Stimulated activated CD4-positive, alpha-beta T cell treated with anti-CD3 and anti-CD28 coated beads, Interleukin-2, amount 100 ng/mL, for 24 hours (primary cell): ENCODE results near the gene OPTC.
"Not testable (repeated sequence)": the region's sequence is repeated elsewhere in the genome, so short reads cannot be mapped to it uniquely, and the experiment has no call there.

Source experiments
- DNase-seq, 2 donors: peaks; one replicate each; pipeline ENCODE4 v3.0.0-alpha.2; 2020

The OPTC gene, protein sequence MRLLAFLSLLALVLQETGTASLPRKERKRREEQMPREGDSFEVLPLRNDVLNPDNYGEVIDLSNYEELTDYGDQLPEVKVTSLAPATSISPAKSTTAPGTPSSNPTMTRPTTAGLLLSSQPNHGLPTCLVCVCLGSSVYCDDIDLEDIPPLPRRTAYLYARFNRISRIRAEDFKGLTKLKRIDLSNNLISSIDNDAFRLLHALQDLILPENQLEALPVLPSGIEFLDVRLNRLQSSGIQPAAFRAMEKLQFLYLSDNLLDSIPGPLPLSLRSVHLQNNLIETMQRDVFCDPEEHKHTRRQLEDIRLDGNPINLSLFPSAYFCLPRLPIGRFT

DNA sequence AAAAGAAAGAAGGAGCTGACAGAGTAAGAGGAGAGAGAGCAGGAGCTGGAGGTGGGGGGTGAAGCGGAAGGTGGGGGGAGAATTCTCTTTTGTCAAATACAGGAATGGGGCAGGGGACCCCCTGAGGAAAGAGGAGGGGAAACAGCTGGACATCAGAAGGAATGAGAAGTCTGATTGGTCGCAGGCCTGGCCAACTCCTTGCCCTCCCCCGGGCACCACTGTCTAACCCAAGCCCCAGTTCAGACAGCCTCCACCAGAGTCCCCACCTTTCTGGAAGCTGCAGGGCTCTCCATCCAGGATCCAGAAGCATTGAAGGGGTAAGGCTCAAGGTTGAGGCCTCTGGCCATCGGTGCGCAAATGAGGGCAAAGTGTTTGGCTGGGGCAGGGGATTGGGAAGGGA is at the start of gene OPTC:
Gene OPTC, plus strand, starts transcription at position 253 of the 400 bp plus-strand sequence. CDS start 1,853 bp downstream, outside the sequence.
- no peak for DNase-seq

DNA sequence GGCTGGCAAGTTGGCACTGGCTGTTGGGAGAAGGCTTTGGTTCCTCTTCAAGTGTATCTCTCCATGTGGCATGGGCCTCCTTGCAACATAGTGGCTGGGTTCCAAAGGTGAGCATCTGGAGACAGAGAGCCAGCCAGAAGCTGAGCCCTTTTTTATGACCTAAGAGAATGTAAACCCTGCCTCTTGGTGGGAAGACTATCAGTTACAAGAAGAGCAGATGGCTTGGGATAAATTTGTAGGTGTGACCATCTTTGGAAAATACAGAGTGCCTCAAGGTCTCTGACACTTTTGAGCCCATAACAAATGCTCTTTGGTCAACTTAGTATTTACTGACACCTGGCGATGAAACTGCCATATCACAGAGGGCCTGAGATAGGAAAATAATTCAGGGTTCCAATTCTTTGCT is 49.8 kb upstream of the OPTC start:
- no peak for DNase-seq

DNA sequence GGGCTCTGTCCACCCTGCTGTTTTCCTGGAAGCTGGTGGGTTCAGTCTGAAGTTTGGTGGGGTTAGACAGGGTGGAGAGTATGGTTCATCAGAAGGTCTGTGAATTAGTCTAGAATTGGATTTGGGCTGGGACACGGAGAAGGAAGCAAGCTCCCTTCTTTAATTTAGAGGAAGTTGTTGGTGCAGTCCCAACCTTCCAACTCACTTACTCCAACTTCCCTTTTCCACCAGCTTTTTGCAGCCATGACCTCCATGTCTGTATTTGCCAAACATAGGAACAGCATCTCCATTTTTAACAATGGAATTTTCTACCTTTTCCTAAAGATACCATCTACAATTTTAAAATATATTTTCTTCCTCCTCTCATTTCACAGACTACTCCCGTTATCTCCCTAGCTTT is 46.8 kb upstream of the OPTC start:
- DNase-seq, result no peak

DNA sequence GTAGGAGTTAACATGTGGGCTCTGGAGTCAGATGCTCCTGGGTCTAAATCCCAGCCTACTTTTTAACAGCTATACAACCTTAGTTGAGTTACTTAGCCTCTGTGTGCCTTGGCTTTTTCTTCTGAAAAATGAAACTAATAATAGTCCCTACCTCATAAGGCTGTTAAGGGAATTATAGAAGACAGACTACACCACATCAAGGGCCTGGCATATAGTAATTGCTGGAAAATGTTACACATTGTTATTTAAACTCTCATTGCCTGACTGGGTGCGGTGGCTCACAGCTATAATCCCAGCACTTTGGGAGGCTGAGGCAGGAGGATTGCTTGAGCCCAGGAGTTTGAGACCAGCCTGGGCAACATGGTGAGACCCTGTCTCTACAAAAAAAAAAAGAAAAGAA is 46.4 kb upstream of the OPTC start:
- DNase-seq, result not testable (repeated sequence)

DNA sequence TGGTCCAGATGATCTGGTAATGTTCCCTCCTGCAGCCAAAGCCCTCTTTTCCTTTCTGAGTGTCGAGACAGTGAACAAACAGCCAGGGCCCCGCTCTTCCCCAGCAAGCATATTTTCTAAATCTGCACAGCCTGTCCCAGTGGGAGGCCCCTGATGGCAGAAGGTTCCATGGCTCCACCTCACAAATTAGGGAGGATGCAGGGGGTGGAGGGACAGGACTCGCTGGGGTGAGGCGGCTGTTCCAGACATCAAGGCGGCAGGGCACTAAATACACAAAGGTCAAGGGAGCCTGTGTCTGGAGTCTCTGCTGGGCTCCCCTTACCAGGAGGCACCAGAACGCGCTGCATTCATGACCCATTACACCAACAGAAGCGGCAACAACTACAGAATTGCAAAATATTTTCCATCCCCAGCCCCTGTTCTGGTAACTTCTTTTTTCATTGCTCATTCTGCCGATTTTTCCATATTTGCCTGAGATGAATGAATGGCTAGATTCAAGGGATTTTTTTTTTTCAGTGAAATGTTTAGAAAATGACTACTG is 45.4 kb upstream of the OPTC start:
- no peak for DNase-seq

DNA sequence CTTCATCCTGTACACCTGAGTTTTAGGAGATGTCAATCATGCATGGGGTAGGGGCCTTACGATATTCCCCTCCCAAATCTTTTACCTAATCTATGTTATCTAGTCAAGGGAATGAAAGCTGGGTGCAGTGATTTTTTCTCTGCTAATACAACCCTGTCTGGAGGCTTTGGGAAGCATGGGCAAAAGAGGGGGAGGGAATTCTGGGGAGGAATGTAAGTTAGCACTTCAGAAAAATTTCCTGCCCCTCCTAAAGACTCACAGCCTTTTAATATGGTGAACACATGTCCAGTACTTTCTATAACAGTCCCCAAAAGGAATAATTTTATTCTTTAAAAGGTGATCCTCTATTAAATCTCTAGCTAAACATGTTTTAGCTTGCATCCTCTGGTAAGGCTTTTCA is 44.0 kb upstream of the OPTC start:
- DNase-seq, result no peak

DNA sequence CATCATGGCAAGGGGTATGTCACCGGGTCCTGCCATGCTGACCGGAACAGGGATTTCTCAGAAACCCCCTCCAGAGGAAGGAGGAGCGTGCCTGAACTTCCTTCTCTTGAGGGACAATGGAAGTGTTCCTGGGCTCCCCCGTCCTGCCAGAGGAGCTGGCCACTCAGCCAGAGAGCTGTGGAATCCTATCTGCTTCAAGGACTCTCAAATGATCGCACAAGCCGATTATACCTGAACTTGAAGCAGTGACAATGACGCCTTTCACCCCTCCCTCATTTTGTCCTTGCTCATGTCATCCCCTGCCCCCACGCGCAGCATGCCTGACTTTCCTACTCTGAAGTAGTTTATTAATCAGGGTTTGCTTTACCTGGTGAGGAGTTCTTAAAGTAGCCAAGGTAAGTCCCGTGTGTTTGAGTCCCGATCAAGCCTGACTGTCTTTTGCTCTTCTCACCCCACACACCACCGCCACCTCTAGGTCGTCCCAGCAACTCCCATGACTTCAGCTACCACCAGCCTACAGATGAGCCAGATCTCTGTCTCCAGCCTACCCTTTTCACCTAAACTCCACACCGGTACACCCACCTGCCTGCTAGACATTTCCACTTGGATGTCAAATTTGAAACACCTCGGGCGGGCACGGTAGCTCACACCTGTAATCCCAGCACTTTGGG is 43.3 kb upstream of the OPTC start:
- no peak for DNase-seq

DNA sequence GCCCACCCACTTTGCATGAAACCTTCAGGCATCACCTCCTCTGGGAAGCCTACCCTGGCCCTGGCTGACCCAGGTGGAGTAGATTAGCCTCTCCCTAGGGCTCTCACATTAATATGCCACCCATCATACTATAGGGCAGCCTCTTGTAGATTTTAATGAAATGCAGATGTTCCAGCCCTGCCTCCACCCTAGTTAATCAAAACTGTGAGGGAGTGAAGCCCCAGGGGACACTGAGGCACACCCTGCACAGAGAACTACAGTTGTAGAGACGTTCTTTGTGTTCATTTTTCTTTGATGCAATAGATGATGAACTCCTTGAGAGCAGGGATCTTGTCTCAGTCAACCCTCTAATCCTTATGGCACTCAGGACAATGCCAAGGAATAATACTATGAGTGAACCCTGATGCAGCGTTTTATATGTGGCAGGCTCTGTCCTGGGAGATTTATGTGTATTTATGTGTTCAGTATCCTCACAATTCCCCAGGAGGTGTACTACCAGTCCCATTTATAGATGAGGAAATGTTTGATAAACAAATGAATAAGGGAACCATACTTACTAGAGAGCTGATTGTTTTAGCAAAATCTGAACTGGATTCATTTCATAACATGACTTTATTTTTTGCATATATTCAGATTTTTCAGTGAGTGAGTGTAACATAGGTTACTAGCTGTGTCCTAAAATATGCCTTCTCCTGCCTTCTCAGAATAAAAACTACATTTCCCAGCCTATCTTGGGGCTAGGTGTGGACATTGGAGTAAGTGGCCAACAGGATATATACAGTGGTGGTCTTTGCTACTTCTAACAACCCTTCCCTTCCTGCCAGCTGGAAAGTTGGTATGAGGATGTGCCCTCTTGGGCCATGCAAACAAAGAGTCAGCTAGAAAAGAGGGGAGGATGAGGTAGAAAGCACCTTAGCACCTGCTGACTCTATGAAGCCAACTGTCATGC is 41.8 kb upstream of the OPTC start:
- no peak for DNase-seq

DNA sequence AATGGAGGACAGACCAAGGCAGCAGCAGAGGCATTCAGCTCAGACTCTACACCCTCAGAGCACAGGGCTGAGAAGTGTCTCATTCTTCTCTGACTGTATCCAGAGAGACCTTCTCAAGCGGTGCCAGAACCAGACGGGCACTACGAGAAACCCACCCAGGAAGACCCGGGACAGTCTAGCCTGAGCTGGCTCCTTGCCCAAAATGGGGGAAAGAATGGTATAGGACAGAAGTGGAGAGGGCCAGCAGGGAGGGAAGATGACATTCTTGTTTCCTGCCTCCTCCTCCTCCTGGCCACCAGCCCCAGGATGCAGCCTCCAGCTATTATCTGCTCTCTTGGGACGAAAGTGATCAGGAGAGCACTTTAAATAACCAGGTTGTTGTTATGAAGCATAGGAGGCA is 40.9 kb upstream of the OPTC start:
- DNase-seq, result no peak

DNA sequence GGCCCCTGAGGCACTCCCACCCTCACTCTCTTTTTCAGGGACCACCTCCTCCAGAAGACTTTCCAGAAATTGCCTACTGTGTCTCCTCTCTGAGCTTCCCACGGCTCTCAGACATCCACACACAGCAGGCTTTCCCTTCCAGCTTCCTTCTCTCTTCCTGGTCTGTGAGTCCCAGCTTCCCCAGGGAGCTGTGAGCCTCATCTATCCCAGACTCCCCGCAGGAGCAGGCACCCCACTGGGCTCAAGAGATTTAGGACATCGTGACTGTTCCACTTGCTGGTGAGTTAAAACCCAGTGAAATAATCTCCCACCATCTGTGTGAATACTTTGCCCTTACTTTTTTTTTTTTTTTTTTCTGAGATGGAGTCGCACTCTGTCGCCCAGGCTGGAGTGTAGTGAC is 40.3 kb upstream of the OPTC start:
- no peak for DNase-seq

DNA sequence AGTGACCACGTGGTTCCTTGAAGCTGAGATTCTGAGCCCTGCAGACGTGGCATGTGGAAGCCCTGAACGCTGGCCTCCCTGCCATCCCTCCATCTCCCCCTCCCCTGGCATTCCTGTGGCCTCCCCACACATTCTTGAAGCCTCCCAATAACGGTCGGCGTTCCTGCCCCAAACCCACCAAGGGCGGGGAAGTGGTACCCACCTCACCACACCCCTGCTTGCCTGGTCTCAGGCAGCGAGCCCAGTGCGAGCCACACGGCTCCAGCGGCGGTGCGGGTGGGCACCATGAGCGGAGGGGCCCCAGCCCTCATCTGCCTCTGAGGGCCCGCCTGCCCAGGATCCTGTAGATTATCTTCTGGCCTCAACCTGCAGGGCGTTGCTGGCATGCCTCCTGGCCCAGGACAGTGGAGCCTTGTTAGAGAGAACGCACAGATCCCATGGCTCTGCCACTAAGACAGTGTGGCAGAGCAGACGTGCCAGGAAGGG is 38.9 kb upstream of the OPTC start:
- no peak for DNase-seq

DNA sequence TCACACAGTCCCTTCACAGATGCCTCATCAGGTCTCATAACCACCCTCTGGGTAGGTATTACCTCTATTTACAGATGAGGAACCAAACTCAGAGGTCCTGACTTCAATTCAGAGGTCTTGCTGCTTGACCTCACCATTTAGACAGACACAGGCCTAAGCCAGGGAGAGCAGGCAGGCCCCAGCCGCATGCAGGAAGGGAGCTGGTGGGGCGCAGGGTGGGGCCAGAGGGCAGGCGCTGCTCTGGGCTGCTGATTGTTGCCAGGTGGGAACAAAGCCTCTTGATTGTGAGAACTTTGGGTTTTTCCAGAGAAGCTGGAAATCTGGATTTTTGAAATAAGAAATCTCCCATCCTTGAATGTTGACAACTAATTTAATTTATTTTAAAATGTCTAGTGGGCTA is 38.2 kb upstream of the OPTC start:
- no peak for DNase-seq

DNA sequence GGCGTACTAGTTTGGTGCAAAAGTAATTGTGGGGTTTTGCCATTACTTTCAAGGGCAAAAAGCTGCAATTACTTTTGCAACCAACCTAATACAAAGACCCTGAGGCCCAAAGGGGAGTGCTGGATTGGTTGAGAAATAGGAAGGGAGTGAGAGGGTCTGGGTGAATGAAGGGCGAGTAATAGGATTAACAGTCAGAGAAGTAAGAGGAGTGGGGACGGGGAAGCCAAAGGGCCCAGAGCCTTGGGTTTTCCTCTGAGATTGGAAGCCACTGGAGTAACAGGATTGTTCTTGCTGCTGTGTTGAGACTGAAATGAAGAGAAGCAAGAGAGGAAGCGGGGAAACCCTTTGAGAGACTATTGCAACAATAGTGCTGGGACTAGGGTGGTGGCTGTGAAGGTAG is 37.4 kb upstream of the OPTC start:
- no peak for DNase-seq

DNA sequence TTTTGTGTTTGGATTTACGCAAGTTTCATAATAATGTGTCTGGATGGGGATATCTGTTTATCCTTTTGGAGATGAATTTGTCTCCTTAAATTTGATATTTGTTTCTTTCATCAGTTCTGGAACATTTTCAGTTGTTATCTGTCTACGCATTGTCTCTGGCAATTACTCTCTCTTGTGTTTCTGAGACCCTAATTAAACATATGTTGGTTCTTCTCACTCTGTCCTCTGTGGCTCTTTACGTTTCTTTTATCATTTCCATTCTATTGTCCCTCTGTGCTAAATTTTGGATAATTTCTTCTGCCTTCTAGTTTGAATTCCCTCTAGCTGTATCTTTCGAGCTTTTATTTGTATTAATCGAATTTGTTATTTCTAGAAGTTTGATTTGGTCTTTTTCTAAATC is 35.9 kb upstream of the OPTC start:
- DNase-seq, result no peak

DNA sequence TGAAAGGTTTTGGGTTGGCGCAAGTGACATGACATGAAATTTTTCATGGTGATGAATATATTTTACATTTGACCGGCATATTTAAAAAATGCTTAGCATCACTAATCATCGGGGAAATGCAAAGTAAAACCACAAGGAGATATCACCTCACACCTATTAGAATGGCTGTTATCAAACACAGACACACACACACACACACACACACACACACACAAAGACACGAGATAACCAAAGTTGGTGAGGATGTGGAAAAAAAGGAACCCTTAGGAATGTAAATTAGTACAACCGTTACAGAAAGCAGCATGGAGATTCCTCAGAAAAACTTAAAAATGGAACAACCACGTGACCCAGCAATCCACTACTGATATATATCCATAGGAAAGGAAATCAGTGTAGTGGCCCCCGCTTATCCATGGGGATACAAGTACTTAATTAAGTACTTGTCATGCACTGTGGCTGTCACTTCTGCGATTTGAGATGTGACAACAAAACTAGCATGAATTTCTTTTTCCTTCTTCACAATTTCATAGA is 34.2 kb upstream of the OPTC start:
- DNase-seq, result no peak

DNA sequence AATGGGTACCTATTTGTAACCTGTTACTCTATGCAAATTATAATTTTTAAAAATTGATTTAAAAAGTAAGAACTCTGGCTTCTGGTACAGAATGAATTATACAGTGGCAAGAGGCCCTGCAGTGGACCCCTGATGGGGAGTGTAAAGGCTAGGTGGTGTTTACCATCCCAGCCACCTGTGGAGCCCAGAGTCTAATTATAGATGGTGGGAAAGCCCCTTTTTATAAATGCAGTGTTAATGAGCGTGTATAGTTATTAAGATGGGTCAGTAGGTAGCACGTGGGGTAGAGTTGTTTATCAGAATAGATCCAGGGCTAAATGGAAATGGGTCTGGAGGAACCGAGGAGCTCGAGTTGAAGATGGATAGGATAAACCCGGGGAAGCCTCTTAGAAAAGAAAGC is 32.2 kb upstream of the OPTC start:
- DNase-seq, result no peak

DNA sequence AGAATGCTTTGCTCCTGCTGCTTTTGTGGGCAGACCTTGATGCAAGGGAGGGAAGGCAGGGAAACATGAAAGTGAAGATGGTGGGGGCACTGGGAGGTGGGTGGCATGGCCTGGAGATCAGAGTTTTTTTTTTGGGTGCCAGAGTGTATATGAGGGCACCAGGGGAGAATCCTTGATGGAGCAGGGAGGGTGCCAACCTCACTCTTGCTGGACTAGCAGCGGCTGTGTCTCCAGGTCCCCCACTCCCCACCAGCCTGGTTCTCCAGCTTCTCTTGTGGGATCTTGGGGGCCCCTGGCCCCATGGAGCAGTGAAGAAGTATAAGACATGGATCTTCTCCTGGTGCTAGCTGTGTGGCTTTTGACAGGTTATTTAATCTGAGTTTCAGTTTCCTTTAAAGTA is 31.8 kb upstream of the OPTC start:
- DNase-seq, result no peak

DNA sequence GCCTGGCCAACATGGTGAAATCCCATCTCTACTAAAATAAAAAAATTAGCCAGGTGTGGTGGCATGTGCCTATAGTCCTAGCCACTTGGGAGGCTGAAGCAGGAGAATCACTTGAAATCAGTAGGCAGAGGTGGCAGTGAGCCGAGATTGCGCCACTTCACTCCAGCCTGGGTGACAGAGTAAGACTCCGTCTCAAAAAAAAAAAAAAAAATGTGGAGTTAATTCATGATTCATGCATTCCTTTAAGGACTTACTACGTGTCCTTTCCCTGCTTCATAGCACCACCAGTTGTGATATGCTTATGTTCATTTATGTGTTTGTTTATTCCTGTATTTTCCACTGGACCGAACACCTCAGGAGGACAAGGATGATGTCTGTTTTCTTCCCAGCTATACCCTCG is 31.1 kb upstream of the OPTC start:
- DNase-seq, result no peak

DNA sequence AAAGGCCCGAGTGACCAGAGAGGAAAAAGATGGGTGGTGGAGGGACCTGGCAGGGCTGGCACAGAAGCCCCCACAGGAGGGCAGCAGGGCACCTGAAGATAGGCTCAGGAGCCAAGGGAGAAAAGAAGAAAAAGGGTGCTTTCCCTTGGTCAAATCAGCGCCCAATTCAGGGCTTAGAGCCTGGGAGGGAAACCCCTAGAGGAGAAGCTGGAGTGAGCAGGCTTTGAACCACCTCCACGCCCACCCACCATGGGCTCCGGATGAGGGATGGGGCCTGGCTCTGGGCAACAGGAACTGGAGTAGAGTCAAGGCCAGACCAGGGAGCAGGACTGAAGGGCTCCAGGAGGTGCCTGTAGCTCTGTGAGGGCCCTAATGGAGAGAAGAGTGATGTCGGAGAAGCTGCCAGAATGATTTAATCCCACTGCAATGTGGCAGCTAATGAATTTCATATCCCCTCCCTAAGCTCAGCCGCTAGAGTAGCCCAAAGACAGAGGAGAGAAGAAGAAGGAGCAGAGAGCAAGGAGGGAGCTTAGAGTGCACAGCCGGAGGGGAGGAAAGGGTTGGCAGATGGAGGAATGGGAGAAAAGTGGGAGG is 30.4 kb upstream of the OPTC start:
- DNase-seq, result no peak

DNA sequence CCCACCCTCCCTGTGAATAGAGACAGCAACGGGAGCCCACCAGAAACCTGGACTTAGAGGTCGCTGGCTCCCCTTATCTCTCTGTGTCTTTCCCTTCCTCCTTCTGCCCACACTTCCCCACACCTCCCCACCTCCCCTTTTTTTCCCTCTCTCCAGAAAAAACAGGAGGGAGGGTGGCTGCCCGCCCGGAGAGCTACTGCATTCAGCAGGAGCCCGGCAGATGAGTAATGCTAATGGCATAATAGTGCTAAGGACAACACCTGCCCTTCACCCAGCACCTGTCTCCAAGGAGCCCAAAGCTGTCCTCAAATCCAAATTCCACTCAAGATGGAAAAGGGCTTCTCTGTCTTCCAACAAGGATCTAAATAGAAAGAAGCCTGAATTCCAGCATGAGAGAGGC is 29.7 kb upstream of the OPTC start:
- DNase-seq, result no peak

DNA sequence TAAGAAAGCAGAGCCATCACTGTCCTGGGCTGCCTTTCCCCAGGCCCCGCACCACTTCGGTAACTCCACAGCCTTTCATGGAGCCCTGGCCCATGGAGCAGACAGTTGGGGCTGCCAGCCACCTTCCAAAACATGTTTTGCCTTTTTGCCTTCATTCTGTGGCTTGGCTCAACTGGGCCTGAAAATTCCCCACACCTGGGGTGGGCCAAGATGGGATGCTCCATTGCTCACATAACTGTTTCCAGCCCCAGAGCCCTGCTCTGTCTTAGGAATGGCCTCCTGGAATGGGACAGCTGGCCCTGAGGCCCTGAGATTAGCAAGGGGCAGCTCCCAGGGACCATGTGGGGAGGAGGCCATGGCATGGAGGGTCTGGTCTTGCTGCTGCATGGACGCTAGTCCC is 29.2 kb upstream of the OPTC start:
- DNase-seq, result no peak

DNA sequence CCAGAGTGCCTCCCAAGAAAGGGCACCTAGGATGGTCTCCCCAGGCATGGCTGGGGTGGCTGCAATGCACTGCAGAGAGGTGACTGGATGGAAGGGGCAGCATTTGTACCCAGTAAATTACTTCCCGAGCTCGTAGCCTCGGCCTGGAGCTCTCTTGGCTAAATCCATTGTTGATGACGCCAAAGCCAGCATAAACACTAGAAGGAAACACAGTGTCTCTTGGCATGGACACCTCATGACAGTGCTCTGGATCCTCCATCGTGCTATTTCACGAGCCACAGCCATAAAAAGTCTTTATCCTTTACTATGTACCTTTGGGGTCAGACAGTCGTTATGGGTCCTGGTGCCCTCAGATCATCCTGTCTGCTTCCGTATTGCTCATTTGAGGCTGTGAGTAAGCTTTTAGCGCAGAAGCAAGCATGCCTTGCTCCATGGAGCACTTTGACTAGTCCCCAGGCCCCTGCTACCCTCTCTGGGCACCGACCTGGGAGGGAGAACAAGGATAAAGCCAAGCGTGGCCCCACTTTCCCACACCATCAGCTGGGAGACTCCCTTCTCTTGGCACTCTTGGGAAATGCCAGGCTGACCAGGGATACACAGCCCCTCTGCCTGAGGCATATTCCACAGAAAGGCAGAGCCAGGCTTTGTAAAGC is 28.7 kb upstream of the OPTC start:
- DNase-seq, result no peak
